AG04449 (cell line): ENCODE measurements around the gene LYPD4.

ENCODE experiments used
- CTCF ChIA-PET: fragments of 350-600 bp; formaldehyde crosslinking; extraction: SDS; loops from one replicate; lab custom pipeline; 2021; ENCODE audit warnings: antibody characterized with exemption; lab: Yijun Ruan, JAX
- POLR2A ChIA-PET: fragments of 400-600, 350-600 bp; formaldehyde crosslinking; extraction: SDS; loops from one replicate; lab custom pipeline; 2020; ENCODE audit warnings: antibody characterized with exemption, inconsistent platforms; lab: Yijun Ruan, JAX
- DNase-seq: peaks from one replicate; pipeline ENCODE4 v3.0.0-alpha.2; 2010; ENCODE audit warnings: low read depth, low spot score
- H3K4me3 ChIP-seq: 2 replicates; pipeline ENCODE4 v1.5.1; 2011; ENCODE audit warnings: low read depth, mild to moderate bottlenecking, control low read depth, low read length
- CTCF ChIP-seq: IDR thresholded peaks from one replicate; pipeline ENCODE4 v1.5.1; 2011; ENCODE audit warnings: mild to moderate bottlenecking, moderate library complexity, low read length, control low read depth, inconsistent platforms; ENCODE audit not compliant: insufficient read depth; ENCODE audit errors: missing control alignments

LYPD4 gene

DNA sequence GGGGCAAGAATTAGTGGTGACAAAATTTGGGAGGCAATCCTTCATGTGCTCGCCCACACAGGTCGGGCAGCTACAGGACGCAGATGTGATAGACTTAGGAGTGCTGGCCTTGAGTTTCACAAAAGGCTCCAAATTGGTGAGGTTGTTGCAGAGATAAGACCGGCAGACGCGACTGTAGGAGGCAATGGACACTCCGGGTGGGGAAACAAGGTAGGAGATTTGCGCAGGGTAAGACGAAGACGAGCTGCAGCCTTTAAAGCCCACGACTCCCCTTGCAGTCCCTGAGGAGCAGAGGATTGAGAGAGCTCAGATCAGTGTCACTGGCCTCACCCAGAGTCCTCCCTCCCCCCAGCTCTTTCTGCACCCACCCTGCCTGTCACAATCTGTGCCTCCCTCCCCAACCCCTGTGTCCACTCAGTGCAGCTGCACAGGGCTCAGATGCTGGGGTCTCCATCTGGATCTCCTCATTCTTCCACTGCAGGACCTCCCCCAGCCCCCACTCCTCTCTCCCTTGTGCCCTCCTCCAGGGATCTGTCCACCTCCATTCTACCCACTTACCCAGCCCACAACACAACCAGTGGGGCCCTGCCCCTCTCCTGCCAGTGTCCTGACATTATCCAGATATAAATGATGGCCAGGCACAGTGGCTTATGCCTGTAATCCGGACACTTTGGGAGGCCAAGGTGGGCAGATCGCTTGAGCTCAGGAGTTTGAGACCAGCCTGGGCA, 6.3 kb downstream of the LYPD4 start:
- TF ChIP-seq CTCF = no peak
- no peak overlapping the region for H3K4me3 ChIP-seq
- CTCF ChIA-PET = interaction anchor here (0.8 to 5.1 kb wide), 2 partner anchors 12 to 53 kb away, joined by 3 to 29 read pairs; no protein-coding TSS in a partner anchor
- no peak for DNase-seq
- POLR2A ChIA-PET = no interaction called here

DNA sequence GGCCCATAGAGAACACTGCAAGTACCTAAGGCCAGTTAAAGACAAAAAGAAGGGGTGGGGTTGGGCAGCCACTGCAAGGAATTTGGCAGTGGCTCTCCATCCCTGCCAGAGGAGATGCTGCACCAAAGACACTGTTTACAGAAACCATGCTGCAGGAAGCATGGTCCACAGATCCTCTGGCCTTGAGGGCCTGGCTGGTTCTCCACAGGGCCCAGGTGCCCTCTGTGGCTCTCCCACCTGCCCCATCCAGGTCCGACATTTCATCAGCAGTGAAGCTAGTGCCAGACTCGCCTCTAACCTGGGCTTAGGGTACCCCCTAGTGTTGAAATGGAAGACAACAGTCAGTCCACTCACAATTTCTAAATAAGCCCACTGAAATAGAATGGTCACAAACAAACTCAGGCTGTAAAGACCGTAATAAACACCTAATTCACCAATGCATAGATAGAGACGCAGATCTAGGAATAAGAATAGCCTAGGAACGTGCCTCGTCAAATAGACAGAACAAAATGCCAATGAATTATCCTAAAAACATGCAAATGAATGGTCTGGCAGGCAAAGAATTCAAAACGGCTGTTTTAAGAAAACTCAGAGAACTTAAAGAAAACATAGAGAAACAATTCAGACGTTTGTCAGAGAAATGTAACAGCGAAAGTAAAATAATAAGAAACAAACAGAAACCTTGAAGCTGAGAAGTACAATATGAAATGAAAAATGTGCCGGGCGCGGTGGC, 23.3 kb downstream of the LYPD4 start:
- peak; percentile 31 for TF ChIP-seq CTCF
- ChIA-PET CTCF (interaction anchor here (0.7 to 1.4 kb wide), 5 partner anchors 16 to 68 kb away, joined by 3 to 5 read pairs (median 3); no protein-coding TSS in a partner anchor), POLR2A (no interaction called here)
- H3K4me3 ChIP-seq = no peak overlapping the region
- no peak for DNase-seq

DNA sequence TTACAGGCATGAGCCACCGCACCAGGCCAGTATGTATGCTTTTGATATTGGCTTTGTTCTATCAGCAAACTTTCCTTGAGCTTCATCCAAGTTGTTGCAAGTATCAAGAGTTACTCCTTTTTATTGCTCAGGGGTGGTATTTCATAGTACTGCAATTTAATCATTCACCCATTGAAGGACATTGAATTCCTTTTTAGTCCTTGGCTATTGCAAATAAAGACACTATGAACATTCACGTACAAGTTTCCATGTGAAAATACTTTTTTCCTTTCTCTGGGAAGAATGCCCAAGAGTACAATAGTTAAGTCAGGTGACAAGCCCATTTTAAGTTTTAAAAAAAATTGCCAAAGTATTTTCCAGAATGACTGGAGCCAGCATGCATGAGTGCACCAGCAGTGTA, 27.7 kb downstream of the LYPD4 start:
- POLR2A ChIA-PET = no interaction called here
- no peak for TF ChIP-seq CTCF
- CTCF ChIA-PET = no interaction called here
- no peak for DNase-seq
- no peak overlapping the region for H3K4me3 ChIP-seq

DNA sequence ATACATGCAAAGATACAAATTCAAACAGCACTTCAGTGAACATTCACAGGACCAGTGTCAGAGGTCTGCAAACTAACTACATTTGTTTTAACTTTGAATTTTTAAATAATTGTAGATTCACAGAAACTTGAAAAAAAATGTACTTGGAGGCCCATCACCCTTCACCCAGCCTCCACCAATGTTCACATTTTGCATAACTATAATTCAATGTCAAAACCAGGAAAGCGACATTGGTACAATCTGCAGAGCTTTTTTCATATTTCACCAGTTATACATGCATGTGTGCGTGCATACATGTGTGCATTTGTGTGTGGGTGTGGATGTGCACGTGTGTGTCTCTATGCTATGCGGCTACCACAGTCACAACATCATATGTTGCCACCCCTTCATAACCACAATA, 29.2 kb downstream of the LYPD4 start:
- DNase-seq = no peak
- TF ChIP-seq CTCF = no peak
- ChIA-PET CTCF (no interaction called here), POLR2A (no interaction called here)
- H3K4me3 ChIP-seq = no peak overlapping the region

DNA sequence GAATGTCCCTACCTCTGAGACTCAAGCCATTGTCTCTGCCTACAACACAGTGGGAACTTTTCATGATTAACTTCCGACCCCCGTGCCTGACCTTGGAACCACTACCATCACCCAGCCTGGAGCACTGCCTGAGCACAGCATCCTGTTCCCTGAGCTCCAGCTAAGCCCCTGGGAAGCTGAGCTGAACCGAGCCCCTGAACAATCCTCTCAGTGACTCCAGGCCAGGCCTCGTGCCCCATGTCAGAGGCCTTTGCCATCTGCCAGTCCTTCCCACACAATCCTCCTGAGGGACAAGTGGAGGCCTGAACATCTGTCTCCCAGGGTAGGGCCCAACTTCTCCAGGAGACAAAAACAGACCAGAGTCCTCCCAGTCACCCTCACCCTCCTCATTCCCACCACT, 30.6 kb downstream of the LYPD4 start:
- TF ChIP-seq CTCF = no peak
- CTCF ChIA-PET = interaction anchor here (1.2 to 1.3 kb wide), 2 partner anchors 19 to 20 kb away, joined by 3 to 5 read pairs; no protein-coding TSS in a partner anchor
- H3K4me3 ChIP-seq = no peak overlapping the region
- POLR2A ChIA-PET = no interaction called here
- no peak for DNase-seq

DNA sequence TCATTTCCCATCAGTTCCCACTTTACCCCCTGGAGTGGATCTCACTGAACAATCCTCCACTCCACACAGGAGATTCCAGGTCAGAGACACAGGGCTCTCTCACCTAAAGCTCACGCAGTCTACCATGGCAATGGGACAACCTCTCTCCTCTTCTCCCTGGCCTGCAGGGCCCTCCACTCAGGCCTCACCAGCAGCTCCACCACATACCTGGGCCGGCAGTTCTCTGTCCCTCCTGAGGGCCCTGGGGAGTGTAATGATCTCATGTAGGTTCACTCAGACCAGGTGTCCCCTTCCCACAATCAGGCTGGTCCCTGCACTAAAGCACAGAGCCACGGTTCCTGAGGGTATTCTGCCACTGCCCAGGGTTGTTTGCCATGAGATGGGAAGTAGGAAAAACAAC, 32.5 kb downstream of the LYPD4 start:
- TF ChIP-seq CTCF = no peak
- no peak for DNase-seq
- no peak overlapping the region for H3K4me3 ChIP-seq
- ChIA-PET CTCF (interaction anchor here (1.0 kb wide), 1 partner anchor 17 kb away, joined by 3 read pairs; no protein-coding TSS in a partner anchor), POLR2A (no interaction called here)
